HK-2 (cell line): ENCODE results near the gene C10orf120.

Experiments used
- DNase-seq: peaks from one replicate; pipeline ENCODE4 v3.0.0-alpha.2; 2018; ENCODE audit not compliant: unreplicated experiment

Gene C10orf120

GRCh38 chr10:122660696-122661095, 39.0 kb downstream of the C10orf120 start:
- no peak for DNase-seq

DNA sequence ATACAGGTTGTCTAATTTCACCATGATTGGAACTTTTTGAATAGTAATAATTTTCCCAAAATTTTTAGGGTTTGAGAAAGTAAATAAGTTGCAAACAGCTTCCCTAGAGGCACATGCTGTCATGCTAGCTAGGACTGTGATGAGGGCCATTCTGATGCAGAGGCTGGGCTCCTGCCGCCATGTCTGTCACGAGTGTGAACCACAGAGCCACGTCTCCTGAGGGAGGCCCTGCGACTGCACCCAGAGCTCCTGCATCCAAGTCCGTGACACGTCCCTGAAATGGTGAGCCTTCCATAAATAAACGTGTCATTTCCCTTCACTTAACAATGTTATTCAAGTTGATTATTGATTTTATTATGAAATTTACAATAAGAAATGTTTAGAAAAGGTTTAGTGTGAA, 40.0 kb downstream of the C10orf120 start:
- no peak for DNase-seq

DNA sequence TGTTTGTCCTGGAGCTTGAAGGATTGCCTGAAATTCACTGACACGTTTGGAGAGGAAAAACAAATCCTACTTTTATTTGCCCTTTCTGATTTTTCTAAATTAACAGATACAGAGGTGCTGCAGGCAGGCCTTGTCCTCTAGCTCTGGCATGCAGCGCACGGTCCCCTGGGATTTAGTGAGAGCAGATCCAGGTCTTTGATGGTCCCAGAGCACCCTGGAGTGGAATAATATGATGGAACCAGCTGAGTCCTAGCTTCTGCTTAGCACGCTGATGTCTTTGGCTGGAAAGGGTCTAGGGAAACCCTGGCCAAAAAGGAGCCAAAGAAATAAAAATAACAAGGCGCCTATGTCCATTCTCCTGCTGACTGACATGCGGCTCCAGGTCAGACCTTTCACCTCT, 40.5 kb downstream of the C10orf120 start:
- no peak for DNase-seq

- no peak for DNase-seq
Measured at GRCh38 chr10:122658356-122659049, 41.1 kb downstream of the C10orf120 start.

GRCh38 chr10:122657729-122658128, 41.9 kb downstream of the C10orf120 start:
- DNase-seq = no peak

GRCh38 chr10:122657255-122657654, 42.4 kb downstream of the C10orf120 start:
- DNase-seq = no peak

DNA sequence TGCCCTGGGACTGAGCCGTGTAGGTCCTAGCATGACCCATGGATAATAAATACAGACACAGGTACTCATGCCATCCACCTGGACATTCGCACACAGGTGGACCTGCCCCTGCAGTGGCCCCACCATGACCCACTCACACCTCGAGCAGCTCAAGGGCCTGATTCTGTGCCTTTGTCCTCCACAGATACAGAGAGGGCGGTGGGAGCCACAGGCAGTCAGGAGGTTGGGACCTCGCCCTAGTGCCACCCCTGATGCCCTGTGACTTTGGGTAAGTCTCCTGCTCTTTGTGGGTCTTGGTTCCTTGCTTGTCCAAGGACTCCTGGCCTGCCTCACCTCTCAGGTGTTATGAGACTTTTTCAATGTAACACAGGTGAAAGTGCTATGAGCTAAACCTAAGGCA, 42.9 kb downstream of the C10orf120 start:
- DNase-seq = no peak

- DNase-seq = no peak
Measured at GRCh38 chr10:122656308-122656705, 43.3 kb downstream of the C10orf120 start.

- no peak for DNase-seq
Measured at GRCh38 chr10:122655524-122656307, 43.9 kb downstream of the C10orf120 start.

DNA sequence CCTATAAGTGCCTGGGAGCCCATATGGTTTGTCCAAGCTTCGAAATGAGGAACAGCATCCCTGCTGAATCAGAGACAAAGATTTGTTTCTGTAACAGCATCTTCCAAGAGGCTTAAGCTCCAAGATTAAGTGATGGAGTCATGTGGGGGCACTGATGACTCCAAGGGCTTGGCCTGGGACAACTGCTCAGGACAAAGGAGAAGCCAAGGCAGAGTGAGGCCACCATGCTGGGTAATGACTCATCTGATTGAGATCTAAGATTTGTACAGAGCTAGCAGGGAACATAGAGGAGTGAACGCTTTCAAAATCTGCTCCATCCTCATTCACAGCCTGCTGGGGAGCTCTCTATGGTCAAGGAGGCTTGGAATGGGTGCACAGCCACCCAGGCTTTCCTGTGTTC, 49.3 kb downstream of the C10orf120 start:
- no peak for DNase-seq

- DNase-seq = no peak
Measured at GRCh38 chr10:122649903-122650302, 49.7 kb downstream of the C10orf120 start.

GRCh38 chr10:122648599-122649428, 50.8 kb downstream of the C10orf120 start:
- DNase-seq = peak; percentile 58
